Activated CD8-positive, alpha-beta memory T cell treated with anti-CD3 and anti-CD28 coated beads, Interleukin-2, amount 10 ng/mL, durations not matched to agents 7 days and 5 days (primary cell): ENCODE measurements around the gene RAB31. TPM values are rescaled to one million over a fixed set of nuclear protein-coding genes. Genes with fewer than 3 reads are reported as not detected.

Source experiments
- ATAC-seq: fragments of 150-1000 bp; cut with Tn5 transposase; one replicate; pipeline ENCODE4 v1.10.0; 2021; ENCODE audit warnings: moderate library complexity
- CTCF ChIA-PET: fragments of 350-600 bp; sonication (Branson Sonifier 250); formaldehyde crosslinking; loops from one replicate; lab custom pipeline; 2021; ENCODE audit warnings: antibody characterized with exemption; lab: Charles Lee
- DNase-seq: peaks from one replicate; pipeline ENCODE4 v3.0.0-alpha.2; 2020
- H3K27ac Mint-ChIP-seq: one replicate; pipeline ENCODE4 v1.8.0; 2021; ENCODE audit warnings: mild to moderate bottlenecking, mixed read lengths
- H3K27me3 Mint-ChIP-seq: one replicate; pipeline ENCODE4 v1.8.0; 2021; ENCODE audit warnings: mixed read lengths
- H3K36me3 Mint-ChIP-seq: one replicate; pipeline ENCODE4 v1.8.0; 2021; ENCODE audit warnings: mild to moderate bottlenecking, mixed read lengths
- H3K4me1 Mint-ChIP-seq: one replicate; pipeline ENCODE4 v1.8.0; 2021; ENCODE audit warnings: mixed read lengths
- H3K4me3 Mint-ChIP-seq: one replicate; pipeline ENCODE4 v1.8.0; 2021; ENCODE audit warnings: mild to moderate bottlenecking, moderate library complexity, mixed read lengths
- H3K9me3 Mint-ChIP-seq: one replicate; pipeline ENCODE4 v1.8.0; 2022; ENCODE audit warnings: low read depth, mixed read lengths
- total RNA-seq, 2 experiments: library from RNA; stranded (reverse); gene quantifications; one replicate each; pipeline ENCODE4 v1.2.3, GENCODE V29; 2021

Gene RAB31
- total RNA-seq, 2 experiments from 2014 or later, result not detected

- DNase-seq (no peak), ATAC-seq (no peak)
- H3K36me3 Mint-ChIP-seq, result no peaks in the 10 kb centered on the region
- peaks cover 3% of the 10 kb centered on the region for H3K9me3 Mint-ChIP-seq
- peaks cover 34% of the 10 kb centered on the region for H3K27me3 Mint-ChIP-seq
- H3K4me3 Mint-ChIP-seq, result no peak overlapping the region
- no peaks in the 10 kb centered on the region for H3K4me1 Mint-ChIP-seq
- CTCF ChIA-PET, result no interaction called here
- H3K27ac Mint-ChIP-seq, result no peak overlapping the region
These were observed 83.9 kb downstream of the RAB31 start for GRCh38 chr18:9791991-9792390.

GRCh38 chr18:9792565-9793245 is 84.6 kb downstream of the RAB31 start:
- H3K4me1 Mint-ChIP-seq, result no peaks in the 10 kb centered on the region
- peak; percentile 23 for ATAC-seq
- CTCF ChIA-PET, result no interaction called here

GRCh38 chr18:9796011-9796410 is 87.9 kb downstream of the RAB31 start:
- no peak for DNase-seq
- peaks cover 26% of the 10 kb centered on the region for H3K27me3 Mint-ChIP-seq
- no peak for ATAC-seq
- H3K27ac Mint-ChIP-seq, result no peak overlapping the region
- no peak overlapping the region for H3K4me3 Mint-ChIP-seq
- H3K4me1 Mint-ChIP-seq, result no peaks in the 10 kb centered on the region
- no peaks in the 10 kb centered on the region for H3K36me3 Mint-ChIP-seq
- CTCF ChIA-PET, result no interaction called here
- no peaks in the 10 kb centered on the region for H3K9me3 Mint-ChIP-seq

More at GRCh38 chr18:9792565-9793245, 84.6 kb downstream of the RAB31 start:
- Mint-ChIP-seq H3K9me3 (no peaks in the 10 kb centered on the region), H3K27ac (no peak overlapping the region), H3K4me3 (no peak overlapping the region), H3K27me3 (peaks cover 32% of the 10 kb centered on the region), H3K36me3 (no peaks in the 10 kb centered on the region)
- DNase-seq, result peak; percentile 46

- no peak for ATAC-seq
- Mint-ChIP-seq H3K36me3 (no peaks in the 10 kb centered on the region), H3K4me1 (no peaks in the 10 kb centered on the region), H3K9me3 (no peaks in the 10 kb centered on the region), H3K27me3 (peaks cover 23% of the 10 kb centered on the region), H3K4me3 (no peak overlapping the region), H3K27ac (no peak overlapping the region)
- CTCF ChIA-PET, result no interaction called here
- no peak for DNase-seq
These were observed 88.9 kb downstream of the RAB31 start for GRCh38 chr18:9796935-9797549.

GRCh38 chr18:9802175-9803062 is 94.3 kb downstream of the RAB31 start:
- no peak for DNase-seq
- H3K4me1 Mint-ChIP-seq, result no peaks in the 10 kb centered on the region
- H3K27me3 Mint-ChIP-seq, result peaks cover 11% of the 10 kb centered on the region
- H3K36me3 Mint-ChIP-seq, result no peaks in the 10 kb centered on the region
- H3K9me3 Mint-ChIP-seq, result no peaks in the 10 kb centered on the region
- ATAC-seq, result no peak
- no peak overlapping the region for H3K4me3 Mint-ChIP-seq
- H3K27ac Mint-ChIP-seq, result no peak overlapping the region
- CTCF ChIA-PET, result no interaction called here

- ATAC-seq (no peak), DNase-seq (no peak)
- CTCF ChIA-PET, result no interaction called here
- Mint-ChIP-seq H3K9me3 (no peaks in the 10 kb centered on the region), H3K27me3 (peaks cover 11% of the 10 kb centered on the region), H3K27ac (no peak overlapping the region), H3K36me3 (no peaks in the 10 kb centered on the region), H3K4me1 (no peaks in the 10 kb centered on the region), H3K4me3 (no peak overlapping the region)
These were observed 95.1 kb downstream of the RAB31 start for GRCh38 chr18:9803063-9803697.

- Mint-ChIP-seq H3K4me1 (no peaks in the 10 kb centered on the region), H3K36me3 (no peaks in the 10 kb centered on the region), H3K27me3 (peaks cover 14% of the 10 kb centered on the region), H3K27ac (no peak overlapping the region), H3K9me3 (no peaks in the 10 kb centered on the region), H3K4me3 (no peak overlapping the region)
- ATAC-seq, result no peak
- no peak for DNase-seq
- CTCF ChIA-PET, result no interaction called here
These were observed 95.8 kb downstream of the RAB31 start for GRCh38 chr18:9803698-9804516.

- no peak overlapping the region for H3K4me3 Mint-ChIP-seq
- no peaks in the 10 kb centered on the region for H3K9me3 Mint-ChIP-seq
- no peaks in the 10 kb centered on the region for H3K36me3 Mint-ChIP-seq
- DNase-seq (no peak), ATAC-seq (no peak)
- H3K27ac Mint-ChIP-seq, result no peak overlapping the region
- CTCF ChIA-PET, result no interaction called here
- H3K27me3 Mint-ChIP-seq, result peaks cover 16% of the 10 kb centered on the region
- H3K4me1 Mint-ChIP-seq, result no peaks in the 10 kb centered on the region
These were observed 96.5 kb downstream of the RAB31 start for GRCh38 chr18:9804517-9805104.

- H3K4me1 Mint-ChIP-seq, result no peaks in the 10 kb centered on the region
- no peaks in the 10 kb centered on the region for H3K36me3 Mint-ChIP-seq
- peaks cover 14% of the 10 kb centered on the region for H3K27me3 Mint-ChIP-seq
- H3K4me3 Mint-ChIP-seq, result no peak overlapping the region
- H3K27ac Mint-ChIP-seq, result no peak overlapping the region
- no peak for DNase-seq
- CTCF ChIA-PET, result no interaction called here
- ATAC-seq, result no peak
- H3K9me3 Mint-ChIP-seq, result no peaks in the 10 kb centered on the region
These were observed 98.8 kb downstream of the RAB31 start for GRCh38 chr18:9806905-9807304.

- H3K27ac Mint-ChIP-seq, result no peak overlapping the region
- H3K4me1 Mint-ChIP-seq, result no peaks in the 10 kb centered on the region
- peaks cover 20% of the 10 kb centered on the region for H3K27me3 Mint-ChIP-seq
- CTCF ChIA-PET, result no interaction called here
- ATAC-seq (no peak), DNase-seq (no peak)
- no peaks in the 10 kb centered on the region for H3K36me3 Mint-ChIP-seq
- H3K9me3 Mint-ChIP-seq, result no peaks in the 10 kb centered on the region
- no peak overlapping the region for H3K4me3 Mint-ChIP-seq
These were observed 100.5 kb downstream of the RAB31 start for GRCh38 chr18:9808295-9809241.

- no peaks in the 10 kb centered on the region for H3K4me1 Mint-ChIP-seq
- H3K27me3 Mint-ChIP-seq, result peaks cover 20% of the 10 kb centered on the region
- no peak for DNase-seq
- H3K4me3 Mint-ChIP-seq, result no peak overlapping the region
- ATAC-seq, result no peak
- no peaks in the 10 kb centered on the region for H3K36me3 Mint-ChIP-seq
- CTCF ChIA-PET, result no interaction called here
- no peak overlapping the region for H3K27ac Mint-ChIP-seq
- H3K9me3 Mint-ChIP-seq, result no peaks in the 10 kb centered on the region
These were observed 101.6 kb downstream of the RAB31 start for GRCh38 chr18:9809697-9810096.

- H3K4me3 Mint-ChIP-seq, result no peak overlapping the region
- peaks cover 19% of the 10 kb centered on the region for H3K27me3 Mint-ChIP-seq
- DNase-seq (no peak), ATAC-seq (no peak)
- H3K36me3 Mint-ChIP-seq, result no peaks in the 10 kb centered on the region
- no peaks in the 10 kb centered on the region for H3K4me1 Mint-ChIP-seq
- H3K27ac Mint-ChIP-seq, result no peak overlapping the region
- no peaks in the 10 kb centered on the region for H3K9me3 Mint-ChIP-seq
- CTCF ChIA-PET, result no interaction called here
These were observed 102.2 kb downstream of the RAB31 start for GRCh38 chr18:9810299-9810698.
